Cardiac fibroblast (primary cell): Measurements from ENCODE around the gene MYH15.
A peak's percentile ranks its signal among the peaks of the same experiment; 100 is the strongest.

ENCODE experiments used
- DNase-seq, 2 donors: peaks; one replicate each; pipeline versions ENCODE4 v3.0.0 to v3.0.0-alpha.2; 2010; ENCODE audit warnings: low read depth in 2 of 2
- H3K4me3 ChIP-seq, 2 donors: replicated peaks in 1 of 2; 1 replicate in 1 of 2; 2 replicates in 1 of 2; pipeline ENCODE4 v1.5.1; 2011; ENCODE audit warnings: low read depth in 2 of 2, low read length in 2 of 2, mild to moderate bottlenecking in 2 of 2, moderate library complexity in 1 of 2
- CTCF ChIP-seq: IDR thresholded peaks from one replicate; pipeline ENCODE4 v1.5.1; 2011; ENCODE audit warnings: low read depth, mild to moderate bottlenecking, low read length, inconsistent platforms

MYH15 gene

GRCh38 chr3:108525971-108526370, 15.6 kb upstream of the MYH15 start:
- H3K4me3 ChIP-seq, result no peak overlapping the region
- DNase-seq, result no peak
- no peak for TF ChIP-seq CTCF

GRCh38 chr3:108525256-108525655, 14.9 kb upstream of the MYH15 start:
- H3K4me3 ChIP-seq, result no peak overlapping the region
- DNase-seq, result no peak
- no peak for TF ChIP-seq CTCF

GRCh38 chr3:108524537-108524936, 14.1 kb upstream of the MYH15 start:
- no peak overlapping the region for H3K4me3 ChIP-seq
- DNase-seq, result peak; percentile 8 to 27
- no peak for TF ChIP-seq CTCF

GRCh38 chr3:108518895-108519294, 8.5 kb upstream of the MYH15 start:
- peak; percentile 25 to 28 for DNase-seq
- no peak for TF ChIP-seq CTCF
- no peak overlapping the region for H3K4me3 ChIP-seq

GRCh38 chr3:108516881-108517280, 6.5 kb upstream of the MYH15 start:
- no peak overlapping the region for H3K4me3 ChIP-seq
- TF ChIP-seq CTCF, result no peak
- no peak for DNase-seq

- no peak overlapping the region for H3K4me3 ChIP-seq
- peak; percentile 22 to 54 for DNase-seq
- no peak for TF ChIP-seq CTCF
These were observed 3.6 kb upstream of the MYH15 start for GRCh38 chr3:108513961-108514360.

- no peak for DNase-seq
These were observed 2.3 kb upstream of the MYH15 start for GRCh38 chr3:108512671-108513070.

More at GRCh38 chr3:108512671-108513070, 2.3 kb upstream of the MYH15 start:
- TF ChIP-seq CTCF, result no peak
- H3K4me3 ChIP-seq, result no peak overlapping the region
